ENCODE data around the gene AHI1. TPM values are rescaled to one million over a fixed set of nuclear protein-coding genes. Genes with fewer than 3 reads are reported as not detected.
"Not testable (repeated sequence)": the region's sequence is repeated elsewhere in the genome, so short reads cannot be mapped to it uniquely, and the experiment has no call there.

AHI1 gene
- total RNA-seq, 1 donor, result 14.1 TPM

GRCh38 chr6:135410856-135411255, 86.7 kb downstream of the AHI1 start:
- Histone ChIP-seq H3K4me1 (ENCODE audit: insufficient read depth, low read length) (no peaks in the 10 kb centered on the region), H3K9me3 (ENCODE audit: low read depth, low read length) (no peaks in the 10 kb centered on the region), H3K4me3 (ENCODE audit: low read length) (no peak overlapping the region), H3K27me3 (ENCODE audit: insufficient read depth, low read length) (no peaks in the 10 kb centered on the region)

- no peaks in the 10 kb centered on the region for H3K27me3 ChIP-seq (ENCODE audit: insufficient read depth, low read length)
- no peaks in the 10 kb centered on the region for H3K9me3 ChIP-seq (ENCODE audit: low read depth, low read length)
- no peak overlapping the region for H3K4me3 ChIP-seq (ENCODE audit: low read length)
- H3K4me1 ChIP-seq (ENCODE audit: insufficient read depth, low read length), result no peaks in the 10 kb centered on the region
These were observed 94.0 kb downstream of the AHI1 start for GRCh38 chr6:135403584-135403983.

- Histone ChIP-seq H3K4me1 (ENCODE audit: insufficient read depth, low read length) (no peaks in the 10 kb centered on the region), H3K4me3 (ENCODE audit: low read length) (no peak overlapping the region), H3K9me3 (ENCODE audit: low read depth, low read length) (no peaks in the 10 kb centered on the region), H3K27me3 (ENCODE audit: insufficient read depth, low read length) (no peaks in the 10 kb centered on the region)
These were observed 95.2 kb downstream of the AHI1 start for GRCh38 chr6:135402311-135402710.

GRCh38 chr6:135397172-135397952, 100.2 kb downstream of the AHI1 start:
- Histone ChIP-seq H3K4me1 (ENCODE audit: insufficient read depth, low read length) (no peaks in the 10 kb centered on the region), H3K4me3 (ENCODE audit: low read length) (no peak overlapping the region), H3K9me3 (ENCODE audit: low read depth, low read length) (no peaks in the 10 kb centered on the region), H3K27me3 (ENCODE audit: insufficient read depth, low read length) (no peaks in the 10 kb centered on the region)

- H3K4me1 ChIP-seq (ENCODE audit: insufficient read depth, low read length), result no peaks in the 10 kb centered on the region
- H3K27me3 ChIP-seq (ENCODE audit: insufficient read depth, low read length), result no peaks in the 10 kb centered on the region
- H3K9me3 ChIP-seq (ENCODE audit: low read depth, low read length), result no peaks in the 10 kb centered on the region
- no peak overlapping the region for H3K4me3 ChIP-seq (ENCODE audit: low read length)
These were observed 102.4 kb downstream of the AHI1 start for GRCh38 chr6:135395136-135395535.

GRCh38 chr6:135393289-135393688, 104.3 kb downstream of the AHI1 start:
- no peak overlapping the region for H3K4me3 ChIP-seq (ENCODE audit: low read length)
- H3K9me3 ChIP-seq (ENCODE audit: low read depth, low read length), result no peaks in the 10 kb centered on the region
- H3K27me3 ChIP-seq (ENCODE audit: insufficient read depth, low read length), result no peaks in the 10 kb centered on the region
- H3K4me1 ChIP-seq (ENCODE audit: insufficient read depth, low read length), result no peaks in the 10 kb centered on the region

- H3K9me3 ChIP-seq (ENCODE audit: low read depth, low read length), result no peaks in the 10 kb centered on the region
- no peaks in the 10 kb centered on the region for H3K27me3 ChIP-seq (ENCODE audit: insufficient read depth, low read length)
- H3K4me3 ChIP-seq (ENCODE audit: low read length), result no peak overlapping the region
- H3K4me1 ChIP-seq (ENCODE audit: insufficient read depth, low read length), result no peaks in the 10 kb centered on the region
These were observed 107.1 kb downstream of the AHI1 start for GRCh38 chr6:135390458-135390857.

GRCh38 chr6:135385299-135385698, 112.2 kb downstream of the AHI1 start:
- Histone ChIP-seq H3K27me3 (ENCODE audit: insufficient read depth, low read length) (no peaks in the 10 kb centered on the region), H3K4me1 (ENCODE audit: insufficient read depth, low read length) (no peaks in the 10 kb centered on the region), H3K4me3 (ENCODE audit: low read length) (no peak overlapping the region), H3K9me3 (ENCODE audit: low read depth, low read length) (no peaks in the 10 kb centered on the region)

GRCh38 chr6:135383766-135384165, 113.8 kb downstream of the AHI1 start:
- Histone ChIP-seq H3K9me3 (ENCODE audit: low read depth, low read length) (no peaks in the 10 kb centered on the region), H3K27me3 (ENCODE audit: insufficient read depth, low read length) (no peaks in the 10 kb centered on the region), H3K4me3 (ENCODE audit: low read length) (no peak overlapping the region), H3K4me1 (ENCODE audit: insufficient read depth, low read length) (no peaks in the 10 kb centered on the region)

- Histone ChIP-seq H3K4me3 (ENCODE audit: low read length) (no peak overlapping the region), H3K27me3 (ENCODE audit: insufficient read depth, low read length) (no peaks in the 10 kb centered on the region), H3K4me1 (ENCODE audit: insufficient read depth, low read length) (no peaks in the 10 kb centered on the region), H3K9me3 (ENCODE audit: low read depth, low read length) (no peaks in the 10 kb centered on the region)
These were observed 114.2 kb downstream of the AHI1 start for GRCh38 chr6:135383301-135383700.

- Histone ChIP-seq H3K9me3 (ENCODE audit: low read depth, low read length) (no peaks in the 10 kb centered on the region), H3K4me1 (ENCODE audit: insufficient read depth, low read length) (no peaks in the 10 kb centered on the region), H3K27me3 (ENCODE audit: insufficient read depth, low read length) (no peaks in the 10 kb centered on the region), H3K4me3 (ENCODE audit: low read length) (no peak overlapping the region)
These were observed 115.3 kb downstream of the AHI1 start for GRCh38 chr6:135382182-135382628.

GRCh38 chr6:135380793-135381192, 116.7 kb downstream of the AHI1 start:
- Histone ChIP-seq H3K4me1 (ENCODE audit: insufficient read depth, low read length) (no peaks in the 10 kb centered on the region), H3K4me3 (ENCODE audit: low read length) (no peak overlapping the region), H3K9me3 (ENCODE audit: low read depth, low read length) (no peaks in the 10 kb centered on the region), H3K27me3 (ENCODE audit: insufficient read depth, low read length) (no peaks in the 10 kb centered on the region)

GRCh38 chr6:135379647-135380046, 117.9 kb downstream of the AHI1 start:
- H3K27me3 ChIP-seq (ENCODE audit: insufficient read depth, low read length), result no peaks in the 10 kb centered on the region
- no peaks in the 10 kb centered on the region for H3K9me3 ChIP-seq (ENCODE audit: low read depth, low read length)
- H3K4me1 ChIP-seq (ENCODE audit: insufficient read depth, low read length), result no peaks in the 10 kb centered on the region
- H3K4me3 ChIP-seq (ENCODE audit: low read length), result no peak overlapping the region

GRCh38 chr6:135372758-135373157, 124.8 kb downstream of the AHI1 start:
- no peaks in the 10 kb centered on the region for H3K9me3 ChIP-seq (ENCODE audit: low read depth, low read length)
- H3K4me1 ChIP-seq (ENCODE audit: insufficient read depth, low read length), result no peaks in the 10 kb centered on the region
- H3K27me3 ChIP-seq (ENCODE audit: insufficient read depth, low read length), result no peaks in the 10 kb centered on the region
- H3K4me3 ChIP-seq (ENCODE audit: low read length), result no peak overlapping the region

- H3K9me3 ChIP-seq (ENCODE audit: low read depth, low read length), result peaks cover 12% of the 10 kb centered on the region
- H3K27me3 ChIP-seq (ENCODE audit: insufficient read depth, low read length); H3K4me3 ChIP-seq (ENCODE audit: low read length); H3K4me1 ChIP-seq (ENCODE audit: insufficient read depth, low read length): not testable (repeated sequence)
These were observed 133.9 kb downstream of the AHI1 start for GRCh38 chr6:135363622-135364021.

- Histone ChIP-seq H3K4me3 (ENCODE audit: low read length) (no peak overlapping the region), H3K27me3 (ENCODE audit: insufficient read depth, low read length) (no peaks in the 10 kb centered on the region), H3K4me1 (ENCODE audit: insufficient read depth, low read length) (no peaks in the 10 kb centered on the region), H3K9me3 (ENCODE audit: low read depth, low read length) (peaks cover 12% of the 10 kb centered on the region)
These were observed 135.4 kb downstream of the AHI1 start for GRCh38 chr6:135362124-135362523.
